ENCODE results near the gene KDM2A.
"Not testable (repeated sequence)": the region's sequence is repeated elsewhere in the genome, so short reads cannot be mapped to it uniquely, and the experiment has no call there.

Gene KDM2A

GRCh38 chr11:67167091-67167490 lies 48.0 kb downstream of the KDM2A start:
- in situ Hi-C loops (cut with MboI; ENCODE audit: low sequenced_read_pairs): no loop called here

- in situ Hi-C loops (cut with MboI; ENCODE audit: low sequenced_read_pairs): no loop called here
Observed at GRCh38 chr11:67167719-67168118, 48.7 kb downstream of the KDM2A start.

DNA sequence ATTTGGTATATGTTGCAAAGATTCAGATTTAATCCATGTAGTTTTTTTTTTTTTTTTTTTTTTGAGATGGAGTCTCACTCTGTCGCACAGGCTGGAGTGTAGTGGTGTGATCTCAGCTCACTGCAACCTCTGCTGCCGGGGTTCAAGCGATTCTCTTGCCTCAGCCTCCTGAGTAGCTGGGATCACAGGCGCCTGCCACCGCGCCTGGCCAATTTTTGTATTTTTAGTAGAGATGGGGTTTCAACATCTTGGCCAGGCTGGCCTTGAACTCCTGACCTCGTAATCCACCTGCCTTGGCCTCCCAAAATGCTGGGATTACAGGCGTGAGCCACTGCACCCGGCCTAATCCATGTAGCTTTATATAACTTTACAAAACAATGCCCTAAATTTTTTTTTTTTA lies 49.8 kb downstream of the KDM2A start:
- in situ Hi-C loops (cut with MboI; ENCODE audit: low sequenced_read_pairs): not testable (repeated sequence)

DNA sequence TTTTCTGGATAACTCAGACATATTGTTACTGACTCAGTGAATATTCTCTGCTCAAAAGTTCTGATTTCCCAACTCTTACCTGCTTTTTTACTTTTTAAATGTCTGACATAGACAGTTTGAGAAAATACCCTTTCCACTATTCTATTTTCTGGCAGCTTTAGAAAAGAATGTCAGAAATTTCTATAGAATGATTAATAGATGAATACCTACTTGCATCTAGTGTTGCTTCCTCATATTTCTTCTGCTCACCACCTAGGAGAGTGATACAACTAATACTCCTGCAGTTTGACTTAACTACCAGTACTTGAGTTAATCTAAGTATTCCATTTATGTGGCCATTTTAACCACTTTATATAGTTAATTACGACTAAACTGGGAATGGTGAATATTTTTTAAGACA lies 55.2 kb downstream of the KDM2A start:
- in situ Hi-C loops (cut with MboI; ENCODE audit: low sequenced_read_pairs): no loop called here

DNA sequence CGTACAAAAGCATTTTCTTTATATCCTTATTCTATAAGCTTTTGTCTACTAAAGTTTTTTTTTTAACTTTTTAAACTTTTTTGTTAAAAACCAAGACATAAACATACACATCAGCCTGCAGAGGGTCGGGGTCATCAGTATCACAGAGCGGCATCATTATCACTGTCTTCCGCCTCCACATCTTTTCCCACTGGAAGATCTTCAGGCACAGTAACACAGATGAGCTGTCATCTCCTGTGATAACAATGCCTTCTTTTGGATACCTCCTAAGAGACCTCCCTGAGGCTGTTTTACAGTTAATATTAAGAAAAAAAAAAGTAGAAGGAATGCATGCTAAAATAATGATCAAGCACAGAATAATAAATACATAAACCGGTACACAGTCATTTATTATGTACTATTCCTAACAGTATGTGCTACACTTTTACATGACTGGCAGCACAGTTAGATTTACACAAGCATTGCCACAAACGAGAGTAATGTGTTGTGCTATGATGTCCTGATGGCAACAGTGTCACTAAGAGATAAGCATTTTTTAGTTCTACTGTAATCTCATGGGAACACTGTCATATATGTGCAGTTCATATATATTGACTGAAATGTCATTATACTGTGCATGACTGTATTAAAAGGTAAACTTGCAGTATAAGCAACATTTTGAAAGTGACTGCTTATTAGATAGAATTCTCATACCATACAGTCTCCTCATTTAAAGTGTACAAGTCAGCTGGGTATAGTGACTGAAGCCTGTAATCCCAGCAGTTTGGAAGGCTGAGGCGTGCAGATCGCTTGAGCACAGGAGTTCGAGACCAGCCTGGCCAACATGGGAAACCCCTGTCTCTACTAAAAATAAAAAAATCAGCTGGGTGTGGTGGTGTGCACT lies 58.6 kb downstream of the KDM2A start:
- in situ Hi-C loops (cut with MboI; ENCODE audit: low sequenced_read_pairs): no loop called here

GRCh38 chr11:67178421-67178820 lies 59.4 kb downstream of the KDM2A start:
- in situ Hi-C loops (cut with MboI; ENCODE audit: low sequenced_read_pairs): no loop called here

GRCh38 chr11:67178878-67179277 lies 59.8 kb downstream of the KDM2A start:
- in situ Hi-C loops (cut with MboI; ENCODE audit: low sequenced_read_pairs): no loop called here

DNA sequence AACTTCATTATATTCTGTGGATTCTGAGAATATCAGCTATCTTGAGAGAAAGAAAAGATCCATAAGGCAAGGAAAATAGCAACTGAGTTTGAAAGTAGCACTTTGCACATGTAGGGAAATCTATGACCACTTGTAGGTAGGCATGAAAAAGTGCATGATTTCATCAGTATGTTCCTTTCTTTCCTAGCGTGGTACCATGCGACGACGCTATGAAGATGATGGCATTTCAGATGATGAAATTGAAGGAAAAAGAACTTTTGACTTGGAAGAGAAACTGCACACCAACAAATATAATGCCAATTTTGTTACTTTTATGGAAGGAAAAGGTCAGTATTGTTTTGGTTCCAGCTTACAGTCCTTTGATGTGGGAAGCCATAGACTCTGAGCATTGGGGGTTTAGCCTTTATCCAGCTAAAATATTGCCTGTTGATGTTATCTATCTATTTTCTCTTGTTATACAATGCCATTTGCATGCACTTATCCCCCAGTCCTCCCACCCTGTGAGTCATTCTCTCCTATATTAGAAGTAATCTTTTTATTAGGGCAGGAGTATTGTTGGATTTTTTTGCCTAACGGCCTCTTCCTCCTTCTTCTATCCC lies 60.9 kb downstream of the KDM2A start:
- in situ Hi-C loops (cut with MboI; ENCODE audit: low sequenced_read_pairs): no loop called here

DNA sequence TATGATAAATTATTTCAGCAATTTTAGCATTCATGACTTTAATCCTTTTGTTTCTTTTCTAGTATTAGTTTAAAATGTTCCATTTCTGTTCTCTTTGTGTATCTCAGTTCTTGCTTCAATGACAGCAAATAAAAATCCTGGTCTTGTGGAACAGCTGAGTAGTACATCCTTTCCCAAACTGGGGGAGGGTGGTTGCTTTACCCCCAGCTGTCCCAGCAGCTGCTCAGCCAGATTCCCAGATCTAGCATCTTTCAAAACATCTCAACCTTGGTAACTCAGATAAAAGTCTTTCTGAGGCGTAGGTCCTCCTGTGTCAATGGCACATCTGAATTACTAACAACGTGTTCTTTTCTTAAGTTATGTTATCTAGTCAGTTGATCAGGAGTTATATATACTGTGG lies 75.0 kb downstream of the KDM2A start:
- in situ Hi-C loops (cut with MboI; ENCODE audit: low sequenced_read_pairs): no loop called here

DNA sequence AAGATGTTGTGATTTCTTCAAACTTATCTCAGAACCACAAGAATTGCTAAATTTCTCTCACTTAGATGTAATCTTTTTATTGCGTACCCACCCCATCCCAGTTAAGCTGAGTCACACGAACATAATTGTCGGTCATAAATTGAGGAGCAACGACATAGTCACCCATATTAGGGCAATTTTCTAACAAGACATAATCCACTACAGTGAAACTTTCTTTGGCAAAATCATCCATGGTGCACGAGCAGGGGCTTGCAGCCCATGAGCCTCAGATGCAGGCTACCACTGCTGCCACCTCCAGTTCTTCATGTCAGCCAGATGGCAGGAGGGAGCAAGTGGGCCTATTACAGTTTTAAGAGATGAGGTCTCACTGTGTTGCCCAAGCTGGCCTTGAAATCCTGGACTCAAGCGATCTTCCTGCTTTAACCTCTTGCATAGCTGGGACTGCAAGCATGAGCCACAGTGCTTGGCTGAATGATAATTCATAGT lies 77.0 kb downstream of the KDM2A start:
- in situ Hi-C loops (cut with MboI; ENCODE audit: low sequenced_read_pairs): no loop called here

DNA sequence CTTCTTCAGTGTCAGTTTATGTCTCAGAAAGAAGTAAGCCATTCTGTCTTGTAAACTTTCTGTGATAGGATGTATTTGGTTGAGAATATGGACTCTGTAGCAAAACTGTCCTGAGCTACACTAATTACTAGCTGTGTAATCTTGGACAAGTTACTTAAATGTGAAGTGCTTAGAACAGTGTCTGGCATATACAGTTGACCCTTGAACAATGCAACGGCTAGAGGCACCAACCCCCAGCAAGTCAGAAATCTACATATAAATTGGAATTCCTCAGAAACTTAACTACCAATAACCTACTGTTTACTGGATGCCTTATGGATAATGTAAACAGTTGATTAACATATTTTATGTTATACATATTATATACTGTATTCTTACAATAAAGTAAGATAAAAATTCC lies 78.5 kb downstream of the KDM2A start:
- in situ Hi-C loops (cut with MboI; ENCODE audit: low sequenced_read_pairs): no loop called here

DNA sequence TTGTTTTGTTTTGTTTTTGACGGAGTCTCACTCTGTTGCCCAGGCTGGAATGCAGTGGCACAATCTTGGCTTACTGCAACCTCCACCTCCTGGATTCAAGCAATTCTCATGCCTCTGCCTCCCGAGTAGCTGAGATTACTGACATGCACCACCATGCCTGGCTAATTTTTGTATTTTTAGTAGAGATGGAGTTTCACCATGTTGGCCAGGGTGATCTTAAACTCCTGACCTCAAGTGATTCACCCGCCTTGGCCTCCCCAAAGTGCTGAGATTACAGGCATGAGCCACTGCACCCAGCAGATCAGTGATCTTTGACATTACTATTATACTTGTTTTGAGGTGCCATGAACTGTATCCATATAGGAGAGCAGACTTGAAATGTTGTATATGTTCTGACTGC lies 79.7 kb downstream of the KDM2A start:
- in situ Hi-C loops (cut with MboI; ENCODE audit: low sequenced_read_pairs): not testable (repeated sequence)

DNA sequence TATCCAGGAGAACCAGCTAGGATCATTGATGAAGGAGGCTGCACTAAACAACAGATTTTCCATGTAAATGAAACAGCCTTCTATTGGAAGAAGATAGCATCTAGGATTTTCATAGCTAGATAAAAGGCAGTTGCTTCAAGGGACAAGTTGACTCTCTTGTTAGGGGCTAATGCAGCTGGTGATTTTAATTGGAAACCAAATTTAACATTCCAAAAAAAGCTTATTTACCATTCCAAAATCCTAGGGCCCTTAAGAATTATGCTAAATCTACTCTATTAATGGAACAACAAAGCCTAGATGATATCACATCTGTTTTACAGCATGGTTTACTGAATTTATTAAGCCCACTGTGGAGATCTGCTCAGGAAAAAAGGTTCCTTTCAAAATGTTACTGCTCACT lies 80.7 kb downstream of the KDM2A start:
- in situ Hi-C loops (cut with MboI; ENCODE audit: low sequenced_read_pairs): no loop called here

- in situ Hi-C loops (cut with MboI; ENCODE audit: low sequenced_read_pairs): no loop called here
Observed at GRCh38 chr11:67202028-67202427, 83.0 kb downstream of the KDM2A start.

- in situ Hi-C loops (cut with MboI; ENCODE audit: low sequenced_read_pairs): no loop called here
Observed at GRCh38 chr11:67204822-67205221, 85.8 kb downstream of the KDM2A start.

DNA sequence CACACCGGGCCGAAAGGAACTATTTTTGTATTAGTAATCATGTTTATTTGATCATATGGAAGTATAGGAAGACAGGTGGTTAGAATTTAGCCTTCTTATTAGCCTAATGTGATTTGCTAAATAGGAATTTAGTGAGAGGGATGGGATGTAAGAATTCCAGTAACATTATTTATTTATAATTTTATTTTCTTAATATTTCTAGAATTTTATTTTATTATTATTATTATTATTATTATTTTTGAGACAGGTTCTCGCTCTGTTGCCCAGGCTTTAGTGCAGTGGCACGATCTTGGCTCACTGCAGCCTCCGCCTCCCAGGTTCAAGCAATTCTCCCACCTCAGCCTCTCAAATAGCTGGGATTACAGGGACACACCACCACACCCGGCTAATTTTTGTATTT lies 90.2 kb downstream of the KDM2A start:
- in situ Hi-C loops (cut with MboI; ENCODE audit: low sequenced_read_pairs): not testable (repeated sequence)

GRCh38 chr11:67211656-67212436 lies 92.8 kb downstream of the KDM2A start:
- in situ Hi-C loops (cut with MboI; ENCODE audit: low sequenced_read_pairs): no loop called here

GRCh38 chr11:67213178-67213621 lies 94.1 kb downstream of the KDM2A start:
- in situ Hi-C loops (cut with MboI; ENCODE audit: low sequenced_read_pairs): no loop called here

GRCh38 chr11:67227726-67228125 lies 108.7 kb downstream of the KDM2A start:
- in situ Hi-C loops (cut with MboI; ENCODE audit: low sequenced_read_pairs): no loop called here

DNA sequence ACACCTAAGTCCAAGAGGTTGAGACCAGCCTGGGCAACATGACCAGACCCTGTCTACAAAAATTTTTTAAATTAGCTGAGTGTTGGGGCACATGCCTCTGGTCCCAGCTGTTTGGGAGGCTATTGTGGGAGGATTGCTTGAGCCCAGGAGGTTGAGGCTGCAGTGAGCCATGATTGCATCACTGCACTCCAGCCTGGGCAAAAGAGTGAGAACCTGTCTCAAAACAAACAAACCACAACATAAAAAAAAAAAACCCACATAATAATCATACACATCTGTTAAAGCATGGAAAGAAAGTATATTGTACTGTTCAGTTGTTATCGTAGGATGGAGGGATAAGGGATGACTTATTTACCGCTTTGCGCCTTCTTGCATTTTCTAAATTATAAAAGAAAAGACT lies 111.3 kb downstream of the KDM2A start:
- in situ Hi-C loops (cut with MboI; ENCODE audit: low sequenced_read_pairs): no loop called here

- in situ Hi-C loops (cut with MboI; ENCODE audit: low sequenced_read_pairs): no loop called here
Observed at GRCh38 chr11:67230886-67231285, 111.8 kb downstream of the KDM2A start.

Measured in HL-60/S4 treated with phorbol 12-myristate 13-acetate at 8.2 ng/mL for 4 days and 3 days (cell line).